PC-3 (cell line): ENCODE data around the gene MARK4.

ENCODE experiments used
- EZH2 ChIP-seq: fragments of 300-600 bp; sonication (generic); IDR thresholded peaks from one replicate; pipeline ENCODE4 v1.6.1; 2017; ENCODE audit warnings: antibody characterized with exemption, mild to moderate bottlenecking, low read length; ENCODE audit not compliant: unreplicated experiment
- EZH2phosphoT487 ChIP-seq: fragments of 300-600 bp; sonication (generic); IDR thresholded peaks from 2 replicates; pipeline ENCODE4 v1.6.1; 2018; ENCODE audit warnings: mild to moderate bottlenecking, antibody characterized with exemption, low read length, borderline replicate concordance
- TF ChIP-seq, protein P1 (sequence below): fragments of 300-600 bp; sonication (generic); conservative IDR thresholded peaks from 2 replicates; pipeline ENCODE4 v1.5.1; 2017; ENCODE audit warnings: antibody characterized with exemption, low read depth, mild to moderate bottlenecking, low read length

DNA sequence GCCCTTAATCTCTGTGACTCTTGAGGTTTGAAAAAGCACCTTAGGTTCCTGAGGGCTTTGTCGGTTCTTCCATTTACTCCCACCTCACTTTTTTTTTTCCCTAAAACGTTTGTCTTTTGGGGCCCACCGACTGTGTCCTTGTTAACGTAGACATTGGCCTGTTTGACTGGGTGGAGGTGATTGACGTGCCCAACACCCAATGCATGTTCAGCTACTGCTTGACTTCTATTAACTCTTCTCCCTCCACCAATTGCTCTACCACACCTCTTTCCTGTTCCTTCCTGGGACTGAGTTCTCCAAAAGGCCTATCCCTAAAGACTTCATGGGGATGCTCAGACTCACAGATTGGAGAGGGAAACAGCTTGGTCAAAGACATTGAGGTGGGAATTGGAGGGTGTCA lies 54.4 kb downstream of the MARK4 start:
- TF ChIP-seq, protein P1, sequence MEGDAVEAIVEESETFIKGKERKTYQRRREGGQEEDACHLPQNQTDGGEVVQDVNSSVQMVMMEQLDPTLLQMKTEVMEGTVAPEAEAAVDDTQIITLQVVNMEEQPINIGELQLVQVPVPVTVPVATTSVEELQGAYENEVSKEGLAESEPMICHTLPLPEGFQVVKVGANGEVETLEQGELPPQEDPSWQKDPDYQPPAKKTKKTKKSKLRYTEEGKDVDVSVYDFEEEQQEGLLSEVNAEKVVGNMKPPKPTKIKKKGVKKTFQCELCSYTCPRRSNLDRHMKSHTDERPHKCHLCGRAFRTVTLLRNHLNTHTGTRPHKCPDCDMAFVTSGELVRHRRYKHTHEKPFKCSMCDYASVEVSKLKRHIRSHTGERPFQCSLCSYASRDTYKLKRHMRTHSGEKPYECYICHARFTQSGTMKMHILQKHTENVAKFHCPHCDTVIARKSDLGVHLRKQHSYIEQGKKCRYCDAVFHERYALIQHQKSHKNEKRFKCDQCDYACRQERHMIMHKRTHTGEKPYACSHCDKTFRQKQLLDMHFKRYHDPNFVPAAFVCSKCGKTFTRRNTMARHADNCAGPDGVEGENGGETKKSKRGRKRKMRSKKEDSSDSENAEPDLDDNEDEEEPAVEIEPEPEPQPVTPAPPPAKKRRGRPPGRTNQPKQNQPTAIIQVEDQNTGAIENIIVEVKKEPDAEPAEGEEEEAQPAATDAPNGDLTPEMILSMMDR: no peak
- TF ChIP-seq EZH2 (no peak), EZH2phosphoT487 (no peak)
